T follicular helper cell (primary cell): ENCODE measurements around the gene NCAPG.
"Not testable (repeated sequence)": the region's sequence is repeated elsewhere in the genome, so short reads cannot be mapped to it uniquely, and the experiment has no call there.

Source experiments
- DNase-seq: peaks from one replicate; pipeline ENCODE4 v3.0.0-alpha.2; 2020; ENCODE audit warnings: low read depth

NCAPG gene

DNA sequence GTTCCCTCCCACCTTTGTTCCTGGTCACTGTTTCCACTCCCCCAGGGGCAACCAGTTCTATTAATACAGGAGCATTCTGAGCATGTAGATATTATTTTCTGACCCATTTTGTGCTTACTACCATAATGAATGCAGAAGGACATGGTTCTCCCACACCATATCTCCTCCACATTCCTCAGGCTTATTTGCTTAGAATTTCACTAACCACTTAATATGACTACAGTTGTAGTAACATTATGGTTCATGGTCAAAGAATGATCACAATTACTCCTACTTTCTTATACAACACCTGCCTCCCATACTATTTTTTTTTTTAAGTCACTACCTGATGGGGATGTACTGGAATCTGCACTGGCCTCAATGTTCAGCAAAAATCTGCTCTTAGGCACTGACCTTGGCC, 21.8 kb upstream of the NCAPG start:
- no peak for DNase-seq

DNA sequence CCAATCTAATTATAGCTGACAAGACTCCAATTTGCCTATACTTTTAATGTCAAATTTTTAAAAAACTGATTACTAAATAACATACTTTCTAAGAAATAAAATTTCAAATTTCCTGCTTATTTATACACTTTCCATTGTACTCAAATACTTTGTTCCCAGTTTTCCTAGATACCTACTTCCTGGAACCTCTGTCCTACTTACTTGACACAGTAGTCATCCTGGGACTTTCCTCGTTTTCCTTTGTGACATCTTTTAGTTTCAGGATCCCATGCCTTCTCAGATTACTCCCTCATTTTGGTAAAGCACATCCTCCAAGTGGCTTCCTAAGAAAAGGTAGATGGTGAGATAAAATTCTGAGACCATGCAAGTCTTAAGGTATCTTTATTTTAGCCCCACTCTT, 16.0 kb upstream of the NCAPG start:
- DNase-seq, result no peak

DNA sequence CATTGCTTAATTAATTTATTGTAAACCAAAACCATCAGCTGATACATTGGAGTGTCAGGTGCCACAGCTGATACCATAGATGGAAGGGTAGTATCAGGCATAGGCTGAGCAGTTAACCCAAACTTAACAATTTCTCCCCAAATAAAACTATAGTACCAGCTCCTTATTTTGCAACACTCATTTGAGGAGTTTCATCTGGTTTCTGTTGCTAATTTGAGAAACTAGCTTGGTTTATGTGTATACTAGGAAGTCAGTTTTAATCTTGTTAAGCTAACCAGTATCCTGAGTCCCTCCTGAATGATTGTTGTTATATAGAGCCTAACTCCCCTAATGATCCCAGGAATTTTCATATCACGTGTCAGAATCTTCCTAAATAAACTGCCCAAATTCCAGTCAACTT, 13.0 kb upstream of the NCAPG start:
- DNase-seq, result no peak

DNA sequence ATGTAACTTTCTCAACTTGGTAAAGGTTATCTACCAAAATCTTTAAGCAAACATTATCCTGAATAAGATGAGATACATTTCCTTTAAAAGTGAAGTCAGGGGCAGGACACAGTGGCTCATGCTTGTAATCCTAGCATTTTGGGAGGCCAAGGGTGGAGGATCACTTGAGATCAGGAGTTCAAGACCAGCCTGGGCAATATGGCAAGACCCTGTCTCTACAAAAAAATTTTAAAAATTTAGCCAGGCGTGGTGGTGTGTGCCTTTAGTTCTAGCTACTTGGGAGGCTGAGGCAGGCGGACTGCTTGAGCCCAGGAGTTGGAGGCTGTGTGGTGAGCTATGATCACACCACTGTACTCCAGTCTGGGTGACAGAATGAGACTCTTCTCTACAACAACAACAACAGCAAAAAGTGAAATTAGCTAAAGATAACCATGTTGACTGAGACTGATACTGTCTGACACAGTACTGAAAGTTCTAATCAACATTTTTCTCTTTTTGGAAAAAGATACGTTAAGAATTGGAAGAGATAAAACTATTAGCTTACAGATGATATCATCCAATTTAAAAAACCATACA, 5.1 kb upstream of the NCAPG start:
- no peak for DNase-seq

DNA sequence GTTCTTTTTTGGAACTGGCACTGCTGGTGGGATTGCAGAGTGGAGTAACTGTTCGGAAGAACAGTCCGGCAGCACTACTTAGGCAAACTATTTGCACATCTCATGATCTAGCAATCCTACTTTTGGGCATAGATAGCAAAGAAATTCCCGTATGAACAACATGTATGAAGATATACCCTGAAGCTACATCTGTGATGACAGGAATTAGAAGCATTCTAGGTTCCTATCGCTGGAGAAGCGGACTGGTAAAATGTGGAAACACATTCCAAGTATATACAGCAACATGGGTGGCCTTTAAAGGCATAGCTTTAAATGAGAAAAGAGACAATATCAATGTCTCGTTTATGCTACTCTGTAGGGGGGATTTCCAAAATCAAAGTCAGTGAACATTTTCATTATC, 3.3 kb upstream of the NCAPG start:
- no peak for DNase-seq

DNA sequence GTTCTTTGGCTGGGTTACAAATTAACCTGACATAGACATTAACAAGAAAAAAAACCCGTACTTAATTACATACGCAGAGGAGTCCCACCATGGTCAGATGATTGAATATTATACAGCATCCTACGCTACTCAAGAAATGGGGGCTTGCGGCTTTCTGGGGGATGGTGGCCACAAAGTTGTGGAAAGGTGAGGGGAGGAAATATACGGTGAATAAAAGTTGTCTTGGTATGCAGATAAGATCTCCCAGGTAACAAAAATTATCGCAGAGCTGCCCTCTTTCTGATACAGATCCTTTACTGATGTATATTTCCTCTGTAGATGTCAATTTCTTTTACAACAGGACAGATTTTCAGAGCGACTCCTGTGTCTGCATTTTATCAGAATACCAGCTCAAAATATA, 1.1 kb upstream of the NCAPG start:
- no peak for DNase-seq

DNA sequence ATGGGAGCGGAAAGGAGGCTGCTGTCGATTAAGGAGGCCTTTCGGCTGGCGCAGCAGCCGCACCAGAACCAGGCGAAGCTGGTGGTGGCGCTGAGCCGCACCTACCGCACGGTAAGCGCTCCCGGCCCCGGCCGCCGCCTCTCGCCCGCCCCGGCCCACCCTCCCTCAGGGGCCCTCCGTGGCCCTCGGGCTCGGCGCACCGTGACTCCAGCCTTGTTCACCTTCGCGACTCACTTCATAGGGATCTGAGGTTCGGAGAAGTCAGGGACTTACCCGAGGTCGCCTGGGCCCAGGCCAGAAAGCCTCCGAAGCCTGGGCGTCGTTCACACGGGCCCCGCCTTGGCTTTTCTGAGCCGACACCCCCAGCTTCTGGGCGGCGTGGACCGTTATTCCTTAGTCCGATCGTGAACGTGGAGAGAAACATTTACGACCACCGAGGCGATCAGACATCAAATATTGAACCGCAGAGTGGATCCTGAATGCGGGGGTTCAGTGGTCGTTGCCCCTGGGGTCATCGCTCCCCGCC, 362 bp downstream of the NCAPG start:
- DNase-seq, result no peak

DNA sequence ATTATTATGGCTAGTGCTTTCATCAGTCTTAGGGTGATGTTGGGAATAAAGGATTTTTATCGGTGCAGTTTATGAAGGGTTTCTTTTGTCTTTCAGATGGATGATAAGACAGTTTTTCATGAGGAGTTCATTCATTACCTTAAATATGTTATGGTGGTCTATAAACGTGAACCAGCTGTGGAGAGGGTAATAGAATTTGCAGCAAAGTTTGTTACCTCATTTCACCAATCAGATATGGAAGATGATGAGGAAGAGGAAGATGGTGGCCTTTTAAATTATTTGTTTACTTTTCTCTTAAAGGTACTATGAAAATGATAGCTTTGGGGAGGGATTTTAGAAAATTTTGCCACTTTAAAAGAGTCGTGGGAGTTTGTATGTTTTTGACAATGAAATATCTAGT, 1.3 kb downstream of the NCAPG start:
- DNase-seq, result no peak

DNA sequence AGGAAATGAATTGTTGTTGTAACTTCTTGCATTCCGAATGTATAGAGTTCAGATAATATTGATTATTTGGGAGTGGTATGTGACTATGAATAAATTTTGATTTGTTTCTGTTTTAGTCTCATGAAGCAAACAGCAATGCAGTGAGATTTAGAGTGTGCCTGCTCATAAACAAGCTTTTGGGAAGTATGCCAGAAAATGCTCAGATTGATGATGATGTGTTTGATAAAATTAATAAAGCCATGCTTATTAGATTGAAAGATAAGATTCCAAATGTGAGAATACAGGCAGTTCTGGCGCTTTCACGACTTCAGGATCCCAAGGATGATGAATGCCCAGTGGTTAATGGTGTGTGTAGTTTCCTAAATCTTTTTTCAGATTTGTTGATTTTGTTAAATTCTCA, 2.0 kb downstream of the NCAPG start:
- no peak for DNase-seq

DNA sequence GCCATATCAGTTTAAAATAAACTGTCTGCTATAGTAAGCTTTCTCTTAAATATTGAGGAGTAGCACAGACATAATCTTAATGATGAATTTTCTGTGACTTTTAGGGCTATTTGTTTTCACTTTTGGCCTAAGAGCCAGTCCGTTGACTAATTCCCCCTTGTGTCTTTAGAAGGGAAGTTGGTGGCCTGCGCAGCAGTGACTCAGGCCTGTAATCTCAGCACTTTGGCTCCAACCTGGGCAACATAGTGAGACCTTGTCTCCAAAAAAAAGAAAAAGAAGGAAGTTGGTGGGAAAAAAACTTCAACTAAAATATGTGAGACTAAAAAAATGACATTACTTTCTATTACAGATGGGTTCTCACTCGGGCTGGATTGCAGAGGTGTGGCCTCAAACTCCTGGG, 3.4 kb downstream of the NCAPG start:
- no peak for DNase-seq

DNA sequence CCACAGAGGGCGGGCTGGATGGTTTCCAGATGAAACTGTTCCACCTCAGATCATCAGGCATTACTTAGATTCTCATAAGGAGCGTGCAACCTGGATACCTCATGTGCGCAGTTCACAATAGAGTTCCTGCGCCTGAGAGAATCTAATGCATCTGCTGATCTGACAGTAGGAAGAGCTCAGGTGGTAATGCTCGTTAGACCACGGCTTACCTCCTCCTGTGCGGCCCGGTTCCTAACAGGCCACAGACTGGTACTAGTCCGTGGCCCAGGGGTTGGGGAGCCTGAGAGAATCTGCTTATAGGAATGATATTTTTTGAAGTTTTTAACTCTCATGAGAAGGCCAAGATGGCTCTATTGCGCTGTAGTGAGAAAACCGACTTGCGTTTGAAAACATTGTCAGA, 5.4 kb downstream of the NCAPG start:
- DNase-seq, result no peak

DNA sequence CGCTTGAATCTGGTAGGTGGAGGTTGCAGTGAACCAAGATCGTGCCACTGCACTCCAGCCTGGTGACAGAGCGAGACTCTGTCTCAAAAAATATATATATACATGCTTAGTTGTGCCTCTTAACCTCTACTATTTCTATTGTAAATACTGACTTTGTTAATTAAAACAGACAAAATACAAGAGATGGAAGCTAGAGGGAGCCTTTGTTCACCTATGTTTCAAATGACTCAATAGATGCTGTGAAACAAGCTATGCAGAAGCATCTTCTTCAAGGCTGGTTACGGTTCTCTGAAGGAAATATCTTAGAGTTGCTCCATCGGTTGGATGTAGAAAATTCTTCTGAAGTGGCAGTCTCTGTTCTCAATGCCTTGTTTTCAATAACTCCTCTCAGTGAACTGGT, 6.2 kb downstream of the NCAPG start:
- DNase-seq, result no peak

DNA sequence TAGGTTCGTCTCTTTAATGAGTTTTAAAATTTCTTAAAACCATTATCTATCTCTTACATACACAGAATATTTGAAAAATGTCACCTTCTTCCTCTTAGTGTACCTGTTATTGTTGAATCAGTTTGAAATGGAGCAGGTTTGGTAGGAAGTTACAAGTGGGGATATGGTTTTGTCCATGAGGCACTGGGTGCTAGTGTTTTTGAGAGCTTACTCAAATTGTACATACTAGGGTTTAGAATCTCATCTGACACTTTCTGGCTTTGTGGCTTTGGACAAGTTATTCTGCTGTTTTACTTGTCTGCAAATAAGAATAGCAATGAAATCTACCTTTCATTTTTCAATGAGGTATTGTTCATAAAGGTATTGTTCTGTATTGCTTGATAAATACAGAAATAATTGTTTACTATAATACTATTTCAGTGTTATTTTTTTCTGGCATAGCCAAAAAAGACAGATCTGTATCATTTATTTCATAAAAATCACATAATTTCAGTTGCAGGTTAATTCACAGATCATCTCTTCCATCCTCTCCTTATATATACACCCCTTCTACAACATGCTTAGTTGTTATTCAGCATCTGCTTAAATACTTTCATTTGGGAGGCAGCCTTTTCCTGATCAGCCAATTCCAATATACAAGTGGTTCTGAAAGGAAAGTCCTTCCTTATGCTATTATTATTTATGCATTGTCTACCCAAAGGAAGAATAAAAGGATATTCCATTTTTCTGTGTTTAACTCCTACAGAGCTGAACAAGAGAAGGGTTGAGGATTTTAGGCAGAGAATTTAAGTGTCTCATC, 13.3 kb downstream of the NCAPG start:
- no peak for DNase-seq

DNA sequence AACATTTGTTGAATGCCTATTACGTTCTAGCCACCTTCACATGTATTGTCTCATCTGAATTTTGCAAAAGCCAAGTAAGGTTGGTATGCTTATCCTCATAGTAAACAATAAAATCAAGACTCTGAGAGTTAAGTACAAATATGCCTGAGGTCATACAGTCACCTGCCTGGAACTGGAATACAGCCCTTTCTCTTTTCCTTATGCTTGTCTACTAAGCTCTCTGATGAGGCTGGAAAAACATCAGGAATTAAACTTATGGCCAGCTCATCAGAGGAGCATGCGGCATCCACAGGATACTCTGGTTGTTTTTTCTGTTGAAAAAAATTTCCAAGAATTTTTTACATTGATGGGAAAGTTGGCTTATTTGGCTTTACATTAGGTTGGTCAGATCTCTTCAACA, 35.5 kb downstream of the NCAPG start:
- DNase-seq, result no peak

DNA sequence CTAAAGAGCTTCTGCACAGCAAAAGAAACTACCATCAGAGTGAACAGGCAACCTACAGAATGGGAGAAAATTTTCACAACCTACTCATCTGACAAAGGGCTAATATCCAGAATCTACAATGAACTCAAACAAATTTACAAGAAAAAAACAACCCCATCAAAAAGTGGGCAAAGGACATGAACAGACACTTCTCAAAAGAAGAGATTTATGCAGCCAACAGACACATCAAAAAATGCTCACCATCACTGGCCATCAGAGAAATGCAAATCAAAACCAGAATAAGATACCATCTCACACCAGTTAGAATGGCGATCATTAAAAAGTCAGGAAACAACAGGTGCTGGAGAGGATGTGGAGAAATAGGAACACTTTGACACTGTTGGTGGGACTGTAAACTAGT, 39.5 kb downstream of the NCAPG start:
- DNase-seq, result not testable (repeated sequence)

DNA sequence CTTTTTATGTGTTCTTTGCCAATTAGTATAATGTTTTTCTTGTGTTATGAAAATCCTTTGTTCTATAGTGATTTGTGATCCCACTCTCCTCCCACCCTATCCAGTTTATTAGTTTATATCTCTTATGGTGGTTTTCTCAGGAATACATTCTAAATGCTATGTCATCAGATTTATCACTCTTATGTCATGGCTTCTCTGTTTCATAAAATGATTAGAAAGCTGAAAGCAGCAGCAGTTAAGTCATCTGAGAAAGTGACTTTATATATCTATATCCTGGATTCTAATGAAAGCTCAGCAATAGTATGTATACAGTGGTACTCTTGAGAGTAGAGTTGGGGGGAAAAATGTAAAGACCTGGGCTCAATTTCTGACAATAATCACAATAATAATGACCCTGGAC, 41.2 kb downstream of the NCAPG start:
- DNase-seq, result no peak

DNA sequence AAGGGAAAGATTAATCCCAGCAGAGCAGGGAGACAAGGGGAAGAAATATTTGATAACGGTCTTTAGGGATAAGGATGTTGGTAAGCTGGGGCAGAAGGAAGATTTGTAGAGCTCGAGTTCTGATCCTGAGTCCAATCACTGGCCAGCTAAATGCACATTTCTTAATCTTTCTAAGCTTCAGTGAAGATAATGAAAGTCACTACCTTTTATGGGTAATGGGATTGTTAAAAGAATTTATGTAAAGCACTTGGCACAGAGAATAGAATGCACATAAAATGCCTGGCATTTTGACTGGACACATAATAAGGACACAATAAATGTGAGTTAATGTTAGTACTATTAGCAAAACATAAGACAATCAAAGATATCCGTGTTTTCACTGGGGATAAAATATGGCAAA, 43.3 kb downstream of the NCAPG start:
- no peak for DNase-seq

DNA sequence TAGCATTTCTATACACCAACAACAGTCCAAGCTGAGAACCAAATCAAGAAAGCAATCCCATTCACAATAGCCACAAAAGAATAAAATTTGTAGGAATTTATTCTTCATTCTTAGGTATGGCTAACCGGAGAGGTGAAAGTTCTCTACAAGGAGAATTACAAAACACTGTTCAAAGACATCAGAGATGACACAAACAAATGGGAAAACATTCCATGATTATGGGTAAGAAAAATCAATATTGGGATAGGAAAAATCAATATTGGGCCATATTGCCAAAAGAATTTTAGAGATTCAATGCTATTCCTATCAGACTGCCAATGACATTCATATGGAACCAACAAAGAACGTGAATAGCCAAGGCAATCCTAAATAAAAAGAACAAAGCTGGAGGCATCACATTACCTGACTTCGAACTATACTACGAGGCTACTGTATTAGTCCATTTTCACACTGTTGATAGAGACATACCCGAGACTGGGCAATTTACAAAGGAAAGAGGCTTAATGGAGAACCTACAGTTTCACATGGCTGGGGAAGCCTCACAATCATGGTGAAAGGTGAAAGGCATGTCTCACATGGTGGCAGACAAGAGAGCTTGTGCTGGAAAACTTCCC, 49.1 kb downstream of the NCAPG start:
- no peak for DNase-seq

DNA sequence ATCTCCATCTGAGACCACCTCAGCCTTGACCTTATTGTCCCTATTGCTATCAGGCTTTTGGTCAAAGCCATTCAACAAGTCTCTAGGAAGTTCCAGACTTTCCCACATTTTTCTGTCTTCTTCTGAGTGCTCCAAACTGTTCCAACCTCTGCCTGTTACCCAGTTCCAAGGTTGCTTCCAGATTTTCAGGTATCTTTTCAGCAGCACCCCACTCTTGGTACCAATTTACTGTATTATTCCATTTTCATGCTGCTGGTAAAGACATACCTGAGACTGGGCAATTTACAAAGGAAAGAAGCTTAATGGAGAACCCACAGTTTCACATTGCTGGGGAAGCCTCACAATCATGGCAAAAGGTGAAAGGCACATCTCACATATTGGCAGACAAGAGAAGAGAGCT, 51.1 kb downstream of the NCAPG start:
- DNase-seq, result not testable (repeated sequence)

DNA sequence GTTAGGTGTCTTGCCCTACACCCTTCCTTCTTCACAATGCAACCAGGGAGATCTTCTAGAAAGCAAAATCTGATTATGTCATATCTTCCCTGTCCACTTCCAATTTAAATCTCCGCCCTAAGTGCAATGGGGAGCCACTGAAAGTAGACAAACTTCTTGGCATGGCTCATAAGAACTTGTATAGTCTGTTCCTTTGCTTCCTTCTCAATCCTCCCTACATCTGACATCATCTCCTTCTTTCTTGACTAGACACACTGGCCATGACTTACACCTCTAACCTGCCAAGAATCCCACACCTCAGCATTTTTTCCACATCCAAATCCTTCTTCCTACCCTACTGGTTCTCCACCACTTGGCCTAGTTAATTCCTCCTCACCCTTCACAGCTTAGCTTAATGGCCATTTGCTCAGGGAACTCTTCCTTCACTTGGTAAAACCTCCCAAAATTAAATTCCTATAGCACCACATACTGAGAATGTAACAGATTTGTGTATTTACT, 55.1 kb downstream of the NCAPG start:
- DNase-seq, result no peak

DNA sequence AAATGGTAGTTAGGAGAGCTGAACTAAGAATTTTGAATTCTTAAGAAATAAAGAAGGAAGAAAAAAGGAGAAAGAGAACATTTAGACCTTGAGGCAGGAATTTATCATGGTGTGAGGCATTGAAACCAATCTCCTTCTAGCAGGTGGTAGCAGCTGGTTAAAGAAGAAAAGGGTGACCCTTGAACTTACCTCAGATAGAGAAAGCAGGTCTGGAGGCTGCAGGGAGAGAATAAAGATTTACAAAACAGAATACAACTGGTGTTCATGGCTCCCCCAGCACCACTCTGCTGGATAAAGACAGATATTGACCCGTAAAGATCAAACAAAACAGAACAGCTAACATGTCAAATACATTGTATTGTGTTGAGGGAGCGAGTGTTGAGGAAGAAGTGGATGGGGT, 56.0 kb downstream of the NCAPG start:
- no peak for DNase-seq

DNA sequence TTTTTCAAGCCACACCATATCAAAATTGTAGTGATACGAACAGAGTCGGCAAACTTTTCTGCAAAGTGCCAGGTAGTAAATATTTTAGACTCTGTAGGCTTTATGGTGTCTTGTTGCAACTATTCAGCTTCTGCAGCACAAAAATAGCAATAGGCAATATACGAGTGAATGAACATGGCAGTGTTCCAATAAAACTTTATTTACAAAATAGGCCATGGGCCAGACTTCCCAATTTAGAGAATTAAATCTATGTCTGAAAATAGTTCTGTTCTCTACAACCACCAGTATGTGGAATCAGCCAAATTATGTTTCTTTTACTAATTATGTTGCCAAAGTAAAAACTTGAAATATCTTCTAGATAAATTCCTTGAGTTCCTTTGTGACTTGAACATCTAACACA, 56.5 kb downstream of the NCAPG start:
- DNase-seq, result no peak

DNA sequence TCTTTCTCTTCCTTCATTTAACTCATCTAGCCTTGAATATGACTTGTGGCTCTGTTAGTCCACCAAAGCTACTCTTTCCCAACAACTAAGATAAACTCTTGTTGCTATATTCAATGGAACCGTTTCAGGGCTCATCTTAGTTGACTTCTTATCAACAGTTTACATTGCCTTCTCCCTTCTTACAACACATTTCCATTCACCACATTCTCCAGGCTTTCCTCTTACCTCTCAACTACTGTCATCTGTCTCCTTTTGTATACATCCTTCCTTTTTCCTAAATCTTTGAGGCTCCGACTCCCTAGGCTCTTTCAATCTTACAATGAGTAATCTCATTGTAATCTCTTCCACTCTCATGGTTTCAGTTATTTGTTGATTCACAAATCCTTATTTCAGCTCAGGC, 58.5 kb downstream of the NCAPG start:
- no peak for DNase-seq
